Kidney (tissue), 14 donors: ENCODE results near the gene KIAA0825. TPM values are rescaled to one million over a fixed set of nuclear protein-coding genes. Genes with fewer than 3 reads are reported as not detected.

Source experiments
- DNase-seq, 5 donors: peaks; one replicate each; pipeline ENCODE4 v3.0.0-alpha.2; 2013 to 2020
- FAIRE-seq: peaks from 2 replicates; lab custom pipeline; 2012; peaks lifted over from hg19 to GRCh38; lab: Jason Lieb, UNC
- H3K27ac ChIP-seq, 2 donors: one replicate each; pipeline ENCODE4 v1.7.0; 2013; ENCODE audit warnings: low read depth in 2 of 2, low read length in 2 of 2, inconsistent platforms in 1 of 2
- H3K27me3 ChIP-seq: one replicate; pipeline ENCODE4 v1.7.1; 2013; ENCODE audit warnings: low read length, inconsistent platforms; ENCODE audit not compliant: control insufficient read depth, insufficient read depth
- H3K36me3 ChIP-seq, 3 donors: one replicate each; pipeline versions ENCODE4 v1.7.0 to v1.7.1; 2013; ENCODE audit warnings: low read length in 3 of 3, control low read depth in 1 of 3, inconsistent platforms in 1 of 3; ENCODE audit not compliant: insufficient read depth in 3 of 3, control insufficient read depth in 2 of 3
- H3K4me1 ChIP-seq, 3 donors: one replicate each; pipeline versions ENCODE4 v1.7.0 to v1.7.1; 2013; ENCODE audit warnings: low read length in 3 of 3, inconsistent platforms in 1 of 3, low read depth in 1 of 3; ENCODE audit not compliant: control insufficient read depth in 2 of 3, insufficient read depth in 2 of 3
- H3K4me3 ChIP-seq, 3 donors: one replicate each; pipeline versions ENCODE4 v1.7.0 to v1.8.1; 2013; ENCODE audit warnings: low read length in 3 of 3, control low read depth in 1 of 3, inconsistent platforms in 1 of 3
- H3K9ac ChIP-seq, 3 donors: one replicate each; pipeline versions ENCODE4 v1.7.0 to v1.7.1; 2013; ENCODE audit warnings: low read length in 3 of 3, control low read depth in 1 of 3, inconsistent platforms in 1 of 3
- H3K9me3 ChIP-seq, 3 donors: one replicate each; pipeline versions ENCODE4 v1.7.0 to v1.7.1; 2013; ENCODE audit warnings: low read length in 3 of 3, control low read depth in 1 of 3, inconsistent platforms in 1 of 3; ENCODE audit not compliant: control insufficient read depth in 2 of 3, insufficient read depth in 1 of 3
- CTCF ChIP-seq: IDR thresholded peaks from 3 replicates; pipeline ENCODE4 v1.5.1; 2012; ENCODE audit warnings: mild to moderate bottlenecking, moderate library complexity, borderline replicate concordance; ENCODE audit not compliant: insufficient read depth; ENCODE audit errors: extremely low read depth
- intact Hi-C: fragments of 100-400 bp; cut with DNase I; formaldehyde crosslinking; loops from one replicate; pipeline ENCODE4 v1.11.1; 2022
- polyA plus RNA-seq: library from polyadenylated mRNA; stranded (reverse); fragments of 350-450 nt; fragmentation: Illumina TruSeq; extraction: RNeasy Lipid Tissue Mini Kit (QIAGEN cat#74804); gene quantifications from one replicate; pipeline ENCODE4 v1.2.3, GENCODE V29; 2014; ENCODE audit warnings: low read depth, low replicate concordance; ENCODE audit not compliant: insufficient read depth
- total RNA-seq: library from RNA; stranded (reverse); fragmentation: NEBNext Ultra II Directional; extraction: Animal tissue kit (Norgen Biotek cat#: 25700); gene quantifications from one replicate; pipeline ENCODE4 v1.2.1, GENCODE V29; 2021
- donor health status: control.
- donor health status: control.
- donor health status: control.
- donor health status: control.
- donor health status: control.
- donor health status: DM: yes; HTN: yes; CAD: no.
- donor health status: Normal renal cell carcinoma (clear cell type).

The KIAA0825 gene
- total and polyA plus RNA-seq, 2 donors from 2014 or later: 0.80 to 5.4 TPM

DNA sequence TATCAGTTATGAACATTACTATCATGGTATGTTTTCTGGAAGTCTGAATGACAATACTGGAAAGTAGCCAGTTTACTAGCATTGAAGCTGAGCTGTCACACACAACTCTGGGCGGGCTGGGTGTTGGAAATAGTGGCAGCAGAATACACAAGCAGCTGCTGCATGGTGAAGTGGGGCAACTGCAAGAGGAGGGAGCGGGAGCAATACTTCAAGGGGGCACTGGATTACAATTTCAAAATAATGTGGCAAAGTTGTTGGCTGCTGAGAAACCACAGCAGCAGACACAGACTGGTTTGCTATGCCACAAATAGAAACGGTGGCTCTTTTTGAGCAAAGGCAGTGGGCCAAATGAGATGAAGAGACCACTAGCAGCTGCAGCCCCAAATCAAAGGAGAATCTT, 350.2 kb downstream of the KIAA0825 start:
- no peak for TF ChIP-seq CTCF
- no peaks in the 10 kb centered on the region for H3K36me3 ChIP-seq
- H3K9me3 ChIP-seq: peaks cover 0 to 6% (median 0%) of the 10 kb centered on the region in 3 donors
- H3K4me3 ChIP-seq: no peak overlapping the region
- no peaks in the 10 kb centered on the region for H3K27me3 ChIP-seq
- no peak overlapping the region for H3K9ac ChIP-seq
- FAIRE-seq (no peak), DNase-seq (peak in 1 of 5 donors; percentile 39)
- intact Hi-C loops: no loop called here
- no peak overlapping the region for H3K27ac ChIP-seq
- H3K4me1 ChIP-seq: no peaks in the 10 kb centered on the region

- intact Hi-C loops: no loop called here
- no peak overlapping the region for H3K9ac ChIP-seq
- TF ChIP-seq CTCF: no peak
- H3K27ac ChIP-seq: no peak overlapping the region
- no peak overlapping the region for H3K4me3 ChIP-seq
- H3K9me3 ChIP-seq: peaks cover 0 to 6% (median 0%) of the 10 kb centered on the region in 3 donors
- no peak for DNase-seq
- no peaks in the 10 kb centered on the region for H3K4me1 ChIP-seq
- H3K27me3 ChIP-seq: no peaks in the 10 kb centered on the region
- H3K36me3 ChIP-seq: no peaks in the 10 kb centered on the region
- FAIRE-seq: no peak
These were observed 351.0 kb downstream of the KIAA0825 start for GRCh38 chr5:94267350-94267899.

GRCh38 chr5:94266170-94266569, 352.2 kb downstream of the KIAA0825 start:
- FAIRE-seq: peak; percentile 27
- DNase-seq: no peak
- TF ChIP-seq CTCF: no peak

GRCh38 chr5:94263068-94263467, 355.3 kb downstream of the KIAA0825 start:
- H3K27ac ChIP-seq: no peak overlapping the region
- H3K27me3 ChIP-seq: no peaks in the 10 kb centered on the region
- DNase-seq (no peak), FAIRE-seq (no peak)
- no peaks in the 10 kb centered on the region for H3K4me1 ChIP-seq
- no peaks in the 10 kb centered on the region for H3K9me3 ChIP-seq
- H3K36me3 ChIP-seq: no peaks in the 10 kb centered on the region
- H3K9ac ChIP-seq: no peak overlapping the region
- intact Hi-C loops: no loop called here
- H3K4me3 ChIP-seq: no peak overlapping the region
- no peak for TF ChIP-seq CTCF

More at GRCh38 chr5:94266170-94266569, 352.2 kb downstream of the KIAA0825 start:
- Histone ChIP-seq H3K9me3 (peaks cover 0 to 6% (median 0%) of the 10 kb centered on the region in 3 donors), H3K27ac (no peak overlapping the region), H3K4me1 (no peaks in the 10 kb centered on the region), H3K27me3 (no peaks in the 10 kb centered on the region), H3K9ac (no peak overlapping the region), H3K4me3 (no peak overlapping the region), H3K36me3 (no peaks in the 10 kb centered on the region)
- intact Hi-C loops: no loop called here
